Measurements from ENCODE around the gene VPS13D.

VPS13D gene

DNA sequence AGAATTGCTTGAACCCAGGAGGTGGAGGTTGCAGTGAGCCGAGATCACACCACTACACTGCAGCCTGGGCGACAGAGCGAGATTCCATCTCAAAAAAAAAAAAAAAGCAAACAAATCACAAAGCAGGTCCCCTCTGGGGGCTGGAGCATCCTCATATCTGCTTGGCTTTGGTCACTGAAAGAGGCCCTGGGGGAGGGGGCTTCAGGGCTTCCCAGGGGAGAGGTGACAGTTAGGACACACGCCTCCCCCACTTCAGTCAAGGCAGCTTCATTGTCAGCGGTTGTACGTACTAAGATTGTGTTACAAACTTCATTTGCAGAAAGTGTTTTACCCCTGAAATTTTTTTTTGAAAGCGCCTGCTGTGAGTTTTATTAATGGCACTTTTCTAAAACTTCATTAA lies 257.7 kb downstream of the VPS13D start:
- no peak overlapping the region for H3K27ac ChIP-seq (ENCODE audit: insufficient read depth, low read depth, low read length, poor library complexity, severe bottlenecking)
- H3K27me3 ChIP-seq (ENCODE audit: control insufficient read depth, insufficient read depth, low read length, poor library complexity, severe bottlenecking): no peaks in the 10 kb centered on the region
- WGBS, 2 experiments: 98 to 99% methylated on average over 6 of the region's 7 CpGs
- H3K4me1 ChIP-seq (ENCODE audit: control insufficient read depth, insufficient read depth, low read length): no peaks in the 10 kb centered on the region
- no peak overlapping the region for H3K4me3 ChIP-seq (ENCODE audit: insufficient read depth, low read depth, low read length)
- no peaks in the 10 kb centered on the region for H3K9me3 ChIP-seq (ENCODE audit: control insufficient read depth, low read length)
- H3K36me3 ChIP-seq (ENCODE audit: control insufficient read depth, insufficient read depth, low read length): peaks cover 12% of the 10 kb centered on the region

DNA sequence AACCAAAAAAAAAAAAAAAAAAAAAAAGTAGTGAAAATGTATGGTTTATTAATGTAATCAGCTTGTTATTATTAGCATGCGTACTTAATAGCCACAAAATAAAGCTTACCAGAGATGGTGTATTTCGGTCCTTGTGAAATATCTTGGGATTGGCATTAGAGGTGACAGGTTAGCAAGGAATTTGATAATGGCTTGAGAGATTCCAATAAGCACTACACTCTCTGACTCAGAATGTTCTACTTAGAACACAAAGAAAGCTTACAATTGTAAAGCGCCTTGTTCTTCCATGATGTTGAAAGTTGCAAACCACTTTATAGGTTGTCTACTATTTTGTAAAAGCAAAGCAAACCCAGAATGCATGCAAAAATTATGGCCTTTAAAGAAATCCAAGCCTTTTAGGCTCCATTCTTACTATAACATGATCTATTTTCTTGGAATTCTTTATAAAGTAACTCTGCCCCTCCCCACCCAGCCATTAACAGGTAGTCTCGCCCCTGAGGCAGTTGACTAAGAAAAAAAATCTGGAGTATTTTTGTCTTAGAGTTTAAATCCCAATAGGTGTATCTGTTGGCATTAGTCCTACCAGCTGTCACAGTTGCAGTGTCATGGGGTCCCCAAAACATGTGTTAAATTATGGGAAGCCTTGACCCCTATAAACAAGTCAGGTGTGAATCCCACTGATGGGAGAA lies 259.0 kb downstream of the VPS13D start:
- no peaks in the 10 kb centered on the region for H3K9me3 ChIP-seq (ENCODE audit: control insufficient read depth, low read length)
- 98 to 100% methylated on average over 4 of the region's 4 CpGs for WGBS, 2 experiments
- H3K27me3 ChIP-seq (ENCODE audit: control insufficient read depth, insufficient read depth, low read length, poor library complexity, severe bottlenecking): no peaks in the 10 kb centered on the region
- H3K27ac ChIP-seq (ENCODE audit: insufficient read depth, low read depth, low read length, poor library complexity, severe bottlenecking): no peak overlapping the region
- H3K36me3 ChIP-seq (ENCODE audit: control insufficient read depth, insufficient read depth, low read length): peaks cover 12% of the 10 kb centered on the region
- H3K4me3 ChIP-seq (ENCODE audit: insufficient read depth, low read depth, low read length): no peak overlapping the region
- no peaks in the 10 kb centered on the region for H3K4me1 ChIP-seq (ENCODE audit: control insufficient read depth, insufficient read depth, low read length)

DNA sequence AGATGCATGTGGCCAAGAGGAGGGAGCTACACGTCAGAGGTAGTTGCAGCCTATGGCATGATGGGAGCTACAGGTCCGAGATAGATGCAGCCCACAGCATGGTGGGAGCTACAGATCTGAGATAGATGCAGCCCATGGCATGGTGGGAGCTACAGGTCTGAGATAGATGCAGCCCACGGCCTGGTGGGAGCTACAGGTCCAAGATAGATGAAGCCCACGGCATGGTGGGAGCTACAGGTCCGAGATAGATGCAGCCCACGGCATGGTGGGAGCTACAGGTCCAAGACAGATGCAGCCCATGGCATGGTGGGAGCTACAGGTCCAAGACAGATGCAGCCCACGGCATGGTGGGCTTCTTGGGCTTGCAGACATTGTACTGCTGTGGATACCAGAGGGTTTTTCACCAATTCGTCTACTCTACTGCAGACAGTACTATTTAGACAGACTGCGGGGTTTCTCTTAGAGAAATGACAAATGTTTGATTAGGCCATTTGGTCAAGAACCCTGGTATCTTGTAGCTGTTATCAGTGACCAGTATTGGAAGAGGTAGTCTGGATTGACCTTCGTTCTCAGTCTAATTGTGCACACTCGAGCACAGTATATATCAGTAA lies 260.8 kb downstream of the VPS13D start:
- H3K4me1 ChIP-seq (ENCODE audit: control insufficient read depth, insufficient read depth, low read length): no peaks in the 10 kb centered on the region
- no peak overlapping the region for H3K27ac ChIP-seq (ENCODE audit: insufficient read depth, low read depth, low read length, poor library complexity, severe bottlenecking)
- H3K36me3 ChIP-seq (ENCODE audit: control insufficient read depth, insufficient read depth, low read length): peaks cover 12% of the 10 kb centered on the region
- H3K9me3 ChIP-seq (ENCODE audit: control insufficient read depth, low read length): no peaks in the 10 kb centered on the region
- no peaks in the 10 kb centered on the region for H3K27me3 ChIP-seq (ENCODE audit: control insufficient read depth, insufficient read depth, low read length, poor library complexity, severe bottlenecking)
- WGBS, 2 experiments: 92 to 93% methylated on average over 11 of the region's 11 CpGs
- no peak overlapping the region for H3K4me3 ChIP-seq (ENCODE audit: insufficient read depth, low read depth, low read length)

DNA sequence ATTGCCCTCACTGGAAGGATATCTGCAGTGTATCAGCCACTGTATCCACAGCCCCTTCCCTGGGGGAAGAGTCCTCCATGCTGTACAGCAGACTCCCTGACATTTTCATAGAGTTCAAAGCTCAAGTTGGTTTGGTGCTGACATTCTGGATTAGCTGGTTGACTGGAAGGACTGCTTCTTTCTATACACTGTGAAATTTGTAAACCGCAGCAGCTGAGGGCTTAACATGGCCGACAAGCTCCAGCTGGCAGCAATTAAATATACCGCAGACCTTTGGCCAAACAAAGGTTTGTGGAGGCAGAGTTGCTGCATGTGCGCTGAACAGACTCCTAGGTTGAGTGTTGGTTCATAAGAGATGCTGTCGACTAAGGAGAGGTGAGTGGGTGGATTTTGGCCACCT lies 261.8 kb downstream of the VPS13D start:
- no peak overlapping the region for H3K27ac ChIP-seq (ENCODE audit: insufficient read depth, low read depth, low read length, poor library complexity, severe bottlenecking)
- H3K4me1 ChIP-seq (ENCODE audit: control insufficient read depth, insufficient read depth, low read length): no peaks in the 10 kb centered on the region
- H3K4me3 ChIP-seq (ENCODE audit: insufficient read depth, low read depth, low read length): no peak overlapping the region
- H3K36me3 ChIP-seq (ENCODE audit: control insufficient read depth, insufficient read depth, low read length): peaks cover 12% of the 10 kb centered on the region
- H3K27me3 ChIP-seq (ENCODE audit: control insufficient read depth, insufficient read depth, low read length, poor library complexity, severe bottlenecking): no peaks in the 10 kb centered on the region
- no peaks in the 10 kb centered on the region for H3K9me3 ChIP-seq (ENCODE audit: control insufficient read depth, low read length)
- 95 to 98% methylated on average over 5 of the region's 5 CpGs for WGBS, 2 experiments

DNA sequence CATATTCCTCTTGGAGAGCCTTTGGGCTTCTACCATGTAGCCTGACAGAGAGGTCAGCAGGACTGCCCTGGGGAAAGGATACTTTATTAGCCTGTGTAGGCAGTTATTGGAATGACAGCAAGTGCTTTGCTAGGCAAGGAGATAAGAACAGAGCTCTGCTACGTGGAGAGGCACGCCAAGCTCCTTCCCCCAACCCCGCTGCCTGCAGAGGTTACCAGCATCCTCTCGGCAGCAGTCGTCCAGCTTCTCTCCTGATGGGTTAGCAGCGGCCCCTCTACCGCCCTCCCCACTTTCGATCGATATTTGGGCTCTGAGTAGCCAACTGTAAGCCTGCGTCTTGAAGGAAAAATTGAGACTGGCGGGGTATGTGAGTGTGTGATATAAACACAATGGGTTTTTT lies 265.9 kb downstream of the VPS13D start:
- 92 to 94% methylated on average over 10 to 11 of the region's 11 CpGs for WGBS, 2 experiments
- Histone ChIP-seq H3K4me1 (ENCODE audit: control insufficient read depth, insufficient read depth, low read length) (no peaks in the 10 kb centered on the region), H3K27me3 (ENCODE audit: control insufficient read depth, insufficient read depth, low read length, poor library complexity, severe bottlenecking) (no peaks in the 10 kb centered on the region), H3K9me3 (ENCODE audit: control insufficient read depth, low read length) (no peaks in the 10 kb centered on the region), H3K27ac (ENCODE audit: insufficient read depth, low read depth, low read length, poor library complexity, severe bottlenecking) (no peak overlapping the region), H3K4me3 (ENCODE audit: insufficient read depth, low read depth, low read length) (no peak overlapping the region), H3K36me3 (ENCODE audit: control insufficient read depth, insufficient read depth, low read length) (peaks cover 4% of the 10 kb centered on the region)

DNA sequence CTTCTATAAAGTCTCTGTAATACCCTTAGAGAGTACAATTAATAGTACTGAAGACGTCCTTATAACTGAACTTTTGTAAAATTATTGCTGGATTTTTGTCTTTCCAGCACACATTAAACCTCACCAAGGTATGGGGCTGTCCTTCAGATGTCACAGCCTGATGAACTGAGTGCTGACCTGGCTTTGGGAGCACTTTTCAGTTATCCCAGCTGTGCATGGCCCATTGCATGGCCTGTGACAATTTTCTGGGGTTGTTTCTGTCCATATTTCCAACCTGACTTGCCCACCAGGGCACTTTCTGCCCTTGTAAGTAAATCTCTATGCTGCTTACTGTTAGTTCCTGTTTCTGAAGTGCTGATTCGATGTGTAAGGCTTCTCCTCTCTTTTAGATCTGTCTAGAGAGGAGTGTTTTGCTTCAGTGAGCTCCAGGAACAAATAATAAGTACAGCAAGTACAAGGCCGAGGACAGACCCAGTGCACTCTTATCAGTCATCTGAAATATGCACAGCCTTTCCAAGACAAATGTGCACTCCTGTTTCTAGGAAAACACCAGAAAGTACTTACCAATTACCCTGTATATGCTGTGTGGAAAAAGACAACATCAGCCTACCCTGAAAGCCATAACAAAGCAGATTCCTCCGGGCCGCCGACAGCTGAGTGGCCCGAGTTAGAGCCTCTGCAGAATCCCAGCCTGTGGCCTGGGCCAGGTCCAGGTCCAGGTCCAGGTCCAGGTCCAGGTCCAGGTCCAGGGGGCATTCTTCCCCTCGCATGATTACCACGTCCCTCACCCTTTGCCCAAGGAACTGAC lies 266.5 kb downstream of the VPS13D start:
- Histone ChIP-seq H3K4me3 (ENCODE audit: insufficient read depth, low read depth, low read length) (no peak overlapping the region), H3K27ac (ENCODE audit: insufficient read depth, low read depth, low read length, poor library complexity, severe bottlenecking) (no peak overlapping the region), H3K36me3 (ENCODE audit: control insufficient read depth, insufficient read depth, low read length) (no peaks in the 10 kb centered on the region), H3K4me1 (ENCODE audit: control insufficient read depth, insufficient read depth, low read length) (no peaks in the 10 kb centered on the region), H3K27me3 (ENCODE audit: control insufficient read depth, insufficient read depth, low read length, poor library complexity, severe bottlenecking) (no peaks in the 10 kb centered on the region), H3K9me3 (ENCODE audit: control insufficient read depth, low read length) (no peaks in the 10 kb centered on the region)
- 91 to 94% methylated on average over 9 of the region's 9 CpGs for WGBS, 2 experiments

DNA sequence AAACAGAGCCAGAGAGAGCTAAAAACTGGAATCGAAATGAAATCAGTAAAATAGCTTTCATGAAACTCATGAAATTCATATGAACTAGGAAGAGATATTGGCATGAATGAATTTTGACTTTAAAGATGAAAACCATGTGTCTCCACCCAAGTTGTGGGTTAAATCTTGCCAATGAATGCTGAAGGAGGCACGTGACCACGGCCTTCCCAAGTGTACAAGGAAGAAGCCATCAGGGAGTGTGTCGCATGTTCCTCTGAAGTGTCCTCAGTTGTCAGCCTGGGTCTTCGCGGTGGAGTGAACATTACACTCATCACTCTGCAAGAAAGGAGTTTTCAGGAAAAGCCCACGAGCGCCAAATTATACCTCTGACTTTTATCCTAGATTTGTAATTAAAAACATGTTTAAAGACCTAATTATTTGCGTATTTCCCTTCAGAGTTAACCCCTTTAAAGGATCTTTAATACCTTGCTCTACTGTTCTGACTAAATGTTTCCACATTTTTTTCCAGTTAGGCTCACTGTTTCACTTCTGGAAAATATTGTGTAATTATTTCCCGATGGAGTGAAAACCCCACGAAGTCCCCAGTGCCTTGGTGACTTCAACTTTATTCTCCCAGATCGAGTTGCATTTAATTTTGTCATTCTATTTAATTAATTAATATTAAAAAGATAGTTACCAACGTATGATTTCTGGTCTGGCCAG lies 269.9 kb downstream of the VPS13D start:
- Histone ChIP-seq H3K4me1 (ENCODE audit: control insufficient read depth, insufficient read depth, low read length) (no peaks in the 10 kb centered on the region), H3K4me3 (ENCODE audit: insufficient read depth, low read depth, low read length) (no peak overlapping the region), H3K9me3 (ENCODE audit: control insufficient read depth, low read length) (no peaks in the 10 kb centered on the region), H3K36me3 (ENCODE audit: control insufficient read depth, insufficient read depth, low read length) (no peaks in the 10 kb centered on the region), H3K27me3 (ENCODE audit: control insufficient read depth, insufficient read depth, low read length, poor library complexity, severe bottlenecking) (no peaks in the 10 kb centered on the region), H3K27ac (ENCODE audit: insufficient read depth, low read depth, low read length, poor library complexity, severe bottlenecking) (no peak overlapping the region)
- 94 to 96% methylated on average over 7 to 12 of the region's 13 CpGs for WGBS, 2 experiments

DNA sequence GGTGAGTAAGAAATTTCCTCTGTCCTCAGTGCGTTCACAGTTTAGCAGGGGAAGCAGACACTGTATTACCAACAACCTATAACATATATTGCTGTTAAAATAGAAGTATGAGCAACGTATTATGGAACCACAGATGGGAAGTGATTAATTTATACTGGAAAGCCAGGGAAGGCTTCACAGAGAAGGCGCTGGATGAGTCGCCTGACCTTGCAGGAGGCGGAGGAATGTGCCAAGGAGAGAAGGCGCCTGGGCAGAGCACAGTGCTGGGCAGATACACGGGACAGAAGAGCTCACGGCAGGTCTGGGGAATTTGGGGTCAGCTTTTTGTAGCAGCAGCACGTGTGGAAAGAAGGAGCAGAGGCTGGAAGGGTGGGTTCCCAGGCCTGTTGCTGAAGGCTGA lies 271.8 kb downstream of the VPS13D start:
- no peak overlapping the region for H3K27ac ChIP-seq (ENCODE audit: insufficient read depth, low read depth, low read length, poor library complexity, severe bottlenecking)
- H3K4me1 ChIP-seq (ENCODE audit: control insufficient read depth, insufficient read depth, low read length): peaks cover 8% of the 10 kb centered on the region
- no peaks in the 10 kb centered on the region for H3K27me3 ChIP-seq (ENCODE audit: control insufficient read depth, insufficient read depth, low read length, poor library complexity, severe bottlenecking)
- H3K9me3 ChIP-seq (ENCODE audit: control insufficient read depth, low read length): no peaks in the 10 kb centered on the region
- no peak overlapping the region for H3K4me3 ChIP-seq (ENCODE audit: insufficient read depth, low read depth, low read length)
- no peaks in the 10 kb centered on the region for H3K36me3 ChIP-seq (ENCODE audit: control insufficient read depth, insufficient read depth, low read length)
- 94 to 95% methylated on average over 8 to 9 of the region's 9 CpGs for WGBS, 2 experiments

DNA sequence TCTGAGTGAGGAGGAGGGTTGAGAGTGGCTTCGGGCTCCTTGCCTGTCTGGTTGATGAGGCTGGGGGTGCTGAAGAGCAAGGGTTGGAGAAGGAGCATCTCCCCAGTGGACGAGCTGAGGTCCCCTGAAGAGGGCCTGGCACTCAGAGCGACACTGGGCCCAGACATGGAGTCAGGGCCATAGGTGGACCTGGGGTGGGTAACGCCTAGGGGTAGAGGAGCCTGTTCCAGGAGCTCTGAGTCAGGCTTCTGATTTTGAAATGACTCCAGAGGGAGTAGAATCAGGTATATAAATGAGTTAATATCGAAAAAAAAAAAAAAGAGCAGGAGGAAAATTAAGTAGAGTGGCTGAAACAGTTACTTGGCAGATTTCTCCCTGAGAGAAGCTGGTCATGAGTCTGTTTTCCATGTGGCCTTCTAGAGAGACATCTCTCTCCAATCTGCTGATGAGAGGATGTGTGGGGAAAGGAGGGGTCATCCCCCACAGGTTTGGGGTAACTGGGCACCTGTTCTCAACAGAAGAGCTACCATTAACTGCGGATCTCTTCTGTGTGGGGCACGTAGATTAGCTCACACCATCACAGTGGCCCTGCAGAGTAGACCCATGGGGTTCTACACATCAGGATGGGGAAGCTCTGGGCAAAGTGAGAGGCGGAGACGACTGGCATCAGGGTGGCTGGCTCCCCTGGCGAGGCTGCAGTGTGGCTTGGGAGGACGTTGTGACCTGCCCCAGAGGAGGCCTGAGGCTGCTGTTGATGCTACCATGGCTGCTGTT lies 272.7 kb downstream of the VPS13D start:
- peaks cover under 1% of the 10 kb centered on the region for H3K36me3 ChIP-seq (ENCODE audit: control insufficient read depth, insufficient read depth, low read length)
- H3K4me1 ChIP-seq (ENCODE audit: control insufficient read depth, insufficient read depth, low read length): peaks cover 12% of the 10 kb centered on the region
- no peak overlapping the region for H3K27ac ChIP-seq (ENCODE audit: insufficient read depth, low read depth, low read length, poor library complexity, severe bottlenecking)
- no peaks in the 10 kb centered on the region for H3K9me3 ChIP-seq (ENCODE audit: control insufficient read depth, low read length)
- no peaks in the 10 kb centered on the region for H3K27me3 ChIP-seq (ENCODE audit: control insufficient read depth, insufficient read depth, low read length, poor library complexity, severe bottlenecking)
- WGBS, 2 experiments: 93 to 95% methylated on average over 11 of the region's 11 CpGs
- no peak overlapping the region for H3K4me3 ChIP-seq (ENCODE audit: insufficient read depth, low read depth, low read length)
